Heart left ventricle (tissue), 16 donors: ENCODE results near the gene NKRF. TPM values are rescaled to one million over a fixed set of nuclear protein-coding genes. Genes with fewer than 3 reads are reported as not detected.

Experiments used
- ATAC-seq, 4 donors: fragments of 200-7000 bp; cut with Tn5 transposase; one replicate each; pipeline ENCODE4 v1.9.1; 2020 to 2022; ENCODE audit warnings: moderate library complexity in 4 of 4, mild to moderate bottlenecking in 3 of 4, moderate number of reproducible peaks in 1 of 4
- DNase-seq, 5 donors: peaks; one replicate each; pipeline ENCODE4 v3.0.0-alpha.2; 2020
- H3K27ac ChIP-seq, 12 donors: fragments of 200-600 bp; sonication (generic) in 4 of 12; one replicate each; pipeline versions ENCODE4 v1.5.0 to v1.8.0; 2016 to 2022; ENCODE audit warnings: mild to moderate bottlenecking in 2 of 12
- H3K27me3 ChIP-seq, 9 donors: fragments of 200-600 bp; sonication (generic) in 2 of 9; one replicate each; pipeline versions ENCODE4 v1.5.1 to v1.8.0; 2016 to 2022; ENCODE audit warnings: mild to moderate bottlenecking in 3 of 9
- H3K36me3 ChIP-seq, 9 donors: fragments of 200-600 bp; sonication (generic) in 2 of 9; one replicate each; pipeline versions ENCODE4 v1.5.0 to v1.8.0; 2018 to 2022; ENCODE audit warnings: mild to moderate bottlenecking in 2 of 9
- H3K4me1 ChIP-seq, 12 donors: fragments of 200-600 bp; sonication (generic) in 4 of 12; one replicate each; pipeline versions ENCODE4 v1.5.0 to v1.8.0; 2016 to 2022; ENCODE audit warnings: mild to moderate bottlenecking in 3 of 12
- H3K4me3 ChIP-seq, 12 donors: fragments of 200-600 bp; sonication (generic) in 4 of 12; one replicate each; pipeline versions ENCODE4 v1.5.0 to v1.8.0; 2017 to 2022; ENCODE audit warnings: mild to moderate bottlenecking in 9 of 12, moderate library complexity in 4 of 12
- H3K9me3 ChIP-seq, 12 donors: fragments of 200-600 bp; sonication (generic) in 4 of 12; one replicate each; pipeline versions ENCODE4 v1.5.0 to v1.8.0; 2016 to 2022; ENCODE audit warnings: mild to moderate bottlenecking in 1 of 12
- CTCF ChIP-seq, 12 donors: fragments of 200-600 bp; sonication (generic) in 4 of 12; IDR thresholded peaks; one replicate each; pipeline versions ENCODE4 v1.5.0 to v1.8.0; 2018 to 2022; ENCODE audit warnings: antibody characterized with exemption in 12 of 12, mild to moderate bottlenecking in 5 of 12
- POLR2A ChIP-seq, 2 donors: fragments of 450-650 bp; IDR thresholded peaks; one replicate each; pipeline ENCODE4 v1.6.1; 2017; ENCODE audit warnings: antibody characterized with exemption in 2 of 2, mild to moderate bottlenecking in 2 of 2, moderate library complexity in 2 of 2
- WGBS, 4 donors: extraction: QIAGEN DNeasy Blood & Tissue Kit in 2 of 4; methylation state at CpG; one replicate each; pipeline versions ENCODE4 v1.1.5 to v1.1.7; 2013 to 2018; 5-methylcytosine and 5-hydroxymethylcytosine counted together
- intact Hi-C, 10 donors: fragments of 100-400 bp; cut with DNase I; formaldehyde crosslinking; loops; one replicate each; pipeline versions ENCODE4 v1.11.1 to v1.14.2; 2022
- polyA plus RNA-seq, 2 donors: library from polyadenylated mRNA; stranded (reverse); fragments of 200-250 nt; gene quantifications; one replicate each; pipeline ENCODE4 v1.2.3, GENCODE V29; 2013
- total RNA-seq, 9 donors: library from RNA; depleted of rRNA in 2 of 9; stranded (reverse); fragments of >200 nt in 2 of 9; fragmentation: NEBNext Ultra II Directional in 3 of 9; extraction: Animal tissue kit (Norgen Biotek cat#: 25700) in 3 of 9; gene quantifications; one replicate each; pipeline versions ENCODE4 v1.1.0 to v1.2.4, GENCODE V29; 2016 to 2023
- donor health status: ischemic (EF 13 %, LVEDD 7.1; RV severe dilation, severe dysfunction).
- donor health status: healthy with polysubstance abuse.
- donor health status: DM: no; HTN: yes; CAD: no.
- donor health status: DM: no; HTN: no; CAD: no.
- donor health status: ischemic (EF 25% LVEDD 6.9; RV normal size, moderate dysfunction).
- donor health status: ischemic (EF 25% LVEDD 5.7; RV mildly dilated, moderate dysfunction).
- donor health status: healthy.
- donor health status: DM: yes; HTN: yes; CAD: no.
- donor health status: ischemic (EF 35%, LVEDD 5.7; RV mildly dilated, moderate dysfunction).
- donor health status: nonischemic (EF 11% LVEDD 7.7; RV severe dilation, severe dysfunction).
- donor health status: DM: yes; HTN: yes; CAD: no.
- donor health status: PGD.
- donor health status: ischemic (EF 29% LVEDD 5.4; RV normal size, mild dysfunction).
- donor health status: nonischemic (EF 23%, LVEDD 6.1; RV moderate dilation, normal function).

Gene NKRF
- total and polyA plus RNA-seq, 11 donors, result 3.1 to 6.0 (median 4.3) TPM

- Histone ChIP-seq H3K9me3 (no peaks in the 10 kb centered on the region), H3K27ac (peak overlapping the region; percentile 89 to 96 (median 93)), H3K4me3 (peak overlapping the region; percentile 33 to 88 (median 79)), H3K27me3 (peaks cover 0 to 7% (median 0%) of the 10 kb centered on the region in 9 donors), H3K4me1 (peaks cover 0 to 22% (median 8%) of the 10 kb centered on the region in 12 donors), H3K36me3 (peaks cover 0 to 17% (median 4%) of the 10 kb centered on the region in 9 donors)
- ATAC-seq, result peak in 3 of 4 donors; percentile 15 to 45 (median 44)
- no peak for TF ChIP-seq CTCF (IDR thresholded peaks at IDR 0.05)
- no peak for TF ChIP-seq POLR2A (IDR thresholded peaks at IDR 0.05)
- intact Hi-C loops, result loop anchor here in 4 of 10 donors (1.0 to 10.0 kb wide), 5 partner anchors 9 to 89 kb away; partner anchors contain the start of genes STEEP1 (in 2 of the 4) and NKRF (in 1 of the 4)
- 0 to 36% (median 11%) methylated on average over 30 of the region's 30 CpGs for WGBS, 4 donors
- peak in 3 of 5 donors; percentile 24 to 38 (median 27) for DNase-seq
These were observed 32.3 kb downstream of the NKRF start for GRCh38 chrX:119573840-119574393.

GRCh38 chrX:119573222-119573621 is 33.0 kb downstream of the NKRF start:
- WGBS, 4 donors, result 20 to 32% (median 26%) methylated on average over 3 of the region's 3 CpGs
- TF ChIP-seq CTCF (IDR thresholded peaks at IDR 0.05) (no peak), POLR2A (IDR thresholded peaks at IDR 0.05) (no peak)
- Histone ChIP-seq H3K9me3 (no peaks in the 10 kb centered on the region), H3K36me3 (peaks cover 0 to 17% (median 4%) of the 10 kb centered on the region in 9 donors), H3K4me3 (peak overlapping the region in 11 of 12 donors; percentile 39 to 88 (median 81)), H3K27me3 (peaks cover 0 to 7% (median 0%) of the 10 kb centered on the region in 9 donors), H3K4me1 (peaks cover 0 to 22% (median 8%) of the 10 kb centered on the region in 12 donors), H3K27ac (peak overlapping the region; percentile 89 to 96 (median 93))
- ATAC-seq, result no peak
- intact Hi-C loops, result loop anchor here in 2 of 10 donors (5.0 to 10.0 kb wide), 3 partner anchors 34 to 88 kb away; partner anchors contain the start of gene NKRF (in 1 of the 2)
- no peak for DNase-seq

- no peaks in the 10 kb centered on the region for H3K36me3 ChIP-seq
- TF ChIP-seq CTCF (IDR thresholded peaks at IDR 0.05) (no peak), POLR2A (IDR thresholded peaks at IDR 0.05) (no peak)
- 83 to 92% (median 87%) methylated on average over 6 of the region's 6 CpGs for WGBS, 4 donors
- no peak for DNase-seq
- H3K4me3 ChIP-seq, result no peak overlapping the region
- no peaks in the 10 kb centered on the region for H3K9me3 ChIP-seq
- ATAC-seq, result no peak
- intact Hi-C loops, result loop anchor here in 2 of 10 donors (5.0 to 10.0 kb wide), 3 partner anchors 37 to 86 kb away; partner anchors contain the start of gene NKRF (in 1 of the 2)
- H3K27me3 ChIP-seq, result peaks cover 0 to 4% (median 0%) of the 10 kb centered on the region in 9 donors
- no peak overlapping the region for H3K27ac ChIP-seq
- H3K4me1 ChIP-seq, result peaks cover 0 to 13% (median 3%) of the 10 kb centered on the region in 12 donors
These were observed 35.8 kb downstream of the NKRF start for GRCh38 chrX:119570351-119570835.

- WGBS, 4 donors, result 1 to 47% (median 17%) methylated on average over 24 to 27 of the region's 27 CpGs
- peak within 1 kb of the TSS; percentile 20 to 88 (median 62) for H3K4me3 ChIP-seq
- H3K27me3 ChIP-seq, result no peaks in the 10 kb centered on the region
- H3K9me3 ChIP-seq, result no peaks in the 10 kb centered on the region
- ATAC-seq, result peak; percentile 95 to 99 (median 97)
- TF ChIP-seq POLR2A (IDR thresholded peaks at IDR 0.05) (no peak), CTCF (IDR thresholded peaks at IDR 0.05) (no peak)
- H3K36me3 ChIP-seq, result peaks cover 0 to 5% (median under 1%) of the 10 kb centered on the region in 9 donors
- H3K4me1 ChIP-seq, result peaks cover 0 to 8% (median 1%) of the 10 kb centered on the region in 12 donors
- peak; percentile 87 to 94 (median 90) for DNase-seq
- H3K27ac ChIP-seq, result peak within 1 kb of the TSS in 11 of 12 donors; percentile 20 to 79 (median 65)
- intact Hi-C loops, result loop anchor here in 2 of 10 donors (1.0 kb wide), 1 partner anchor 9 kb away; the partner anchor contains the start of gene UBE2A (in 2 of the 2)
These were observed 41.0 kb downstream of the NKRF start, which contains the start of gene STEEP1 for GRCh38 chrX:119565107-119565663. STEEP1 (minus strand) TSS chrX:119565409; CDS start chrX:119565355, 54 bp downstream.
